ENCODE measurements around the gene SLC34A3.

GRCh38 chr9:137184881-137185660 lies 45.6 kb upstream of the SLC34A3 start:
- TF ChIP-seq CTCF (conservative IDR thresholded peaks at IDR 0.05; ENCODE audit: low read depth, low read length) (no peak), EZH2 (IDR thresholded peaks at IDR 0.05; ENCODE audit: borderline replicate concordance, low read depth, low read length, poor library complexity, severe bottlenecking) (no peak)

All from A673 (cell line).